Iris pigment epithelial cell (primary cell): ENCODE results near the gene E2F4.

ENCODE experiments used
- DNase-seq: peaks from one replicate; pipeline ENCODE4 v3.0.0-alpha.2; 2011; ENCODE audit warnings: low read depth

E2F4 gene

GRCh38 chr16:67157892-67158635, 33.9 kb upstream of the E2F4 start:
- DNase-seq, result no peak

- no peak for DNase-seq
These were observed 33.0 kb upstream of the E2F4 start for GRCh38 chr16:67158637-67159600.

- no peak for DNase-seq
These were observed 30.3 kb upstream of the E2F4 start for GRCh38 chr16:67161595-67162058.

- peak; percentile 68 for DNase-seq
These were observed 29.3 kb upstream of the E2F4 start for GRCh38 chr16:67162506-67163163.

GRCh38 chr16:67163164-67163998, 28.6 kb upstream of the E2F4 start:
- DNase-seq, result peak; percentile 70

GRCh38 chr16:67163999-67164558, 27.9 kb upstream of the E2F4 start:
- no peak for DNase-seq

- no peak for DNase-seq
These were observed 27.3 kb upstream of the E2F4 start, which contains the start of gene HSF4 for GRCh38 chr16:67164599-67165061. HSF4 (plus strand) TSS chr16:67164745; CDS start chr16:67164812, 67 bp downstream.

- DNase-seq, result no peak
These were observed 26.6 kb upstream of the E2F4 start for GRCh38 chr16:67165121-67166078.

GRCh38 chr16:67166110-67166547, 25.8 kb upstream of the E2F4 start:
- DNase-seq, result no peak

GRCh38 chr16:67166598-67167168, 25.3 kb upstream of the E2F4 start:
- no peak for DNase-seq

GRCh38 chr16:67167588-67167987, 24.4 kb upstream of the E2F4 start:
- DNase-seq, result no peak

- no peak for DNase-seq
These were observed 22.9 kb upstream of the E2F4 start for GRCh38 chr16:67169011-67169451.

- DNase-seq, result no peak
These were observed 22.2 kb upstream of the E2F4 start for GRCh38 chr16:67169642-67170167.

- peak; percentile 83 for DNase-seq
These were observed 21.6 kb upstream of the E2F4 start, which contains the start of gene NOL3 for GRCh38 chr16:67170168-67170948. NOL3 (plus strand) TSS chr16:67170538.

GRCh38 chr16:67170949-67171649, 20.9 kb upstream of the E2F4 start:
- DNase-seq, result no peak

- no peak for DNase-seq
These were observed 18.6 kb upstream of the E2F4 start for GRCh38 chr16:67173323-67173722.
